Hematopoietic multipotent progenitor cell treated with erythropoietin and hydrocortisone succinate and interleukin-3 and kit ligand, for 8 days (in vitro differentiated cells): ENCODE measurements around the gene IL6R.
"Not testable (repeated sequence)": the region's sequence is repeated elsewhere in the genome, so short reads cannot be mapped to it uniquely, and the experiment has no call there.

Source experiments
- DNase-seq: peaks from one replicate; pipeline ENCODE4 v3.0.0-alpha.2; 2015

The IL6R gene

GRCh38 chr1:154407198-154408091 is 2.3 kb downstream of the IL6R start:
- no peak for DNase-seq

DNA sequence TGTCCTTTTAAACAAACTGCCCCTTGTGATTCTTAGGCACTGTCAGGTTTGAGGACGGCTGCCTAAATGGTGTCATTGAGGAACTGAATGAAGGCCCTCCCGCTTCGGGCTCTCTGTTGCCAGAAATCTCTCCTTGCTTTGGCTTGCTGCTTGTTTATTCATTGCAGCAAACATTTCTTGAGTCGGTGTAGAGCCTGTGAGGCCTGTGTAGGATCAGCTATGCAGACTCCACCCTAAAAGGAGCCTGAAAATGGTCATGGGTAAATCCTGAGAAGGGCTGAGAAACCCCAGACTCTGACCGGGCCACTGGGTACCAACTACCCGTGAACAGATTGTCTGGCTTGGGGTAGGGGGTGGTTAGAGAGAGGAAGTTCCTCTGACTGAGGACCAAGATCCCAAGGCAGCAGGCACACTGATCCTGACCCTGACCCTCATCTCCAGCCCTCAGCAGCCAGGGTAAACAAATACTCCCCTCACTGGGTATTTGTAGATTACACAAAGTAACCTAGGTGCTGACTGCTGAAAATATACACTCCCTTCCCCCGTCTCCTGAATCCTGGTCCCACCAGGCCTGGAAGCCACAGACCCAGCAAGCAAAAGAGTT is 3.1 kb downstream of the IL6R start:
- DNase-seq, result no peak

- DNase-seq, result no peak
Measured at GRCh38 chr1:154410185-154410827, 5.2 kb downstream of the IL6R start.

DNA sequence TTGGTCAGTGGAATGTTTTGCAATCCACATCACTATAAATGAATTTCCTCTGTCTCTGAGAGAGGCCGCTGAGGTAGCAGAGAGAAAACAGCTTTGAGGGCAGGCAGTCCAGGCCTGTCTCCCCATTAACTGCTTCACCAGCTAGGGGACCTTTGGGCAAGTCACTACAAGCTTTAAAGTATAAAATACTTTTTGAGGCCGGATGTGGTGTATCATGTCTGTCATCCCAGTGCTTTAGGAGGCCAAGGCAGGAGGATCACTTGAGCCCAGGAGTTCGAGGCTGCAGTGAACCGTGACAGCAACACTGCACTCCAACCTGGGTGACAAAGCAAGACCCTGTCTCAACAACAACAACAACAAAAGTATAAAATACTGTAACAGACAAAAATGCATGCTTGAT is 6.4 kb downstream of the IL6R start:
- no peak for DNase-seq

- no peak for DNase-seq
Measured at GRCh38 chr1:154413177-154413783, 8.1 kb downstream of the IL6R start.

GRCh38 chr1:154414606-154415005 is 9.5 kb downstream of the IL6R start:
- no peak for DNase-seq

- DNase-seq, result no peak
Measured at GRCh38 chr1:154416471-154417337, 11.6 kb downstream of the IL6R start.

- DNase-seq, result no peak
Measured at GRCh38 chr1:154417338-154417608, 12.1 kb downstream of the IL6R start.

DNA sequence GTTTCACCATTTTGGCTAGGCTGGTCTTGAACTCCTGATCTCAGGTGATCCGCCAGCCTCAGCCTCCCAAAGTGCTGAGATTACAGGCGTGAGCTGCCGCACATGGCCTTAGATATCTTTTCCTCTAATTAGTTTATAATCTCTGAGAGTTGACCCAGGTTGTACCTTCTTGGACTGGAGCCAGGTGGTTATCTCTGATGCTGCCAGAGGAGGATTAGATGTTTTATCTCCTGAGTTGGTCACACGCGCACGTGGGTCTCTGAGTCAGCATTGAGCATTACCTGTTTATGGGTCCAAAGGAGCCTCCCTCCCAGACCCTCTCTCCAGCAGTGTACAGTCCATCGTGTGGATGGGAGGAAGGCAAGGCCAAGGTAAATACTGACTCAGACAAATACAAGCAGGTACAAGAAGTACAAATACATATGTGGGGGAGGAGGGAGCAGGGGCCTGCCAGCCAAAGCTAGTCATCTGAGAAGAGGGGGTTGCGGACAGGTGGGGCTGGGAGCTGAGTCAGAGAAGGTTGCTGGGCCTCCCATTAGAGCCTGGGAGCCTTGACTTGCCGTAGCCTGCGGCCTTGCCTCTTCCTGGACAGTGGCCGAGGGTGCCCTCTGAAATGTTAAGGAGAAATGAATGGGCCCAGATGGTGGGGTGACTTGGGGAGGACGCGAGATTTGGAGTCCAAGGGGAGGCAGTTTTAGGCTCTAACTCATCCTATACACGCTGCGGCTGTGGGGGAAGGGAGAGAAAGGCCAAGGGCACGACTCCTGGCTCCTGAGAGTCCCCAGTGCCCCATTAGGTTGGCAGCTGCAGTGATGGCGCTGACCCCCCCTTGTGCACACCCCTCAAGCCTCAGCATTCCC is 13.1 kb downstream of the IL6R start:
- no peak for DNase-seq

GRCh38 chr1:154418923-154419619 is 13.9 kb downstream of the IL6R start:
- no peak for DNase-seq

DNA sequence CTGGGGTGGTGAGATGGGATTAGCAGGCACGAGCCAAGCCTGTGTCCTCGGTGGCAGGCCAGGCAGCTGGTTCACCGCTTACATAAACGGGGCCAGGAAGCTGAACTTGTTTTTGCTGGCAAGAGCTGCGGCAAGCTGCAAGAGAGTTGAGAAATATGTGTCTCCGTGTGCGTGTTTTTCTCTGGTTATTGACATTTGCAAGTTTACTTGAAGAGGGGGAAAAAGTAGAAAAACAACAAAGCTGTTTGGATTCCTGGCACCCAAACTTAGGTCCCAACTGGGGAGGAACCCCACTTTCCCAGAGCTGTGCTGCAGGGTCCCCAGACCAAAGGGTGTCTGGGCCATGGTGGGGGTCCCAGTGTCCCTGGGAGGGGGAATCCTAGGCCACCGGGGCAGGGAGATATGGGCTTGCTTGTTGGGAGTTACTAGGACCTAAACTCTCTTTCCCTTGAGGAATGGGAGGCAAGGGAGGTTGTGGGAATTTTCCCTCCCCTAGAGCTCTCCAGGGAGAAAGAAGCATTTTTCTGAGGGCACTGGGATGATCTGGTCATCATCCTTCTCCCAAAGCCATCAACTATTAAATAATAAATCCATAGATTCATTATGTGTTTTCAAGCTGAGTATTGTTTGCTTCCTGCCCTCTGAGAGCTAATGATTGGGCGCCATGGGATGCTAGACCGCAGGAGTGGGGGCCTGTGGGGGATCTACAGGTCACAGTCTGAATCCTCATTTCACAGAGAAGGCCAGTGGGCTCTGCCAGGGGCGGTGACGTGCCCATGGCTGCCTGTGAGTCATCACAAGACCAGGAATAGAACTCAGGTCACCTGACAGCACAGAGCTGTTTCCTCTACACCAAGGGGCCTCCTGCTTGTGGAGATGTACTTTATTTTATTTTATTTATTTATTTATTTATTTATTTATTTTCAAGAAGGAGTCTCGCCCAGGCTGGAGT is 14.8 kb downstream of the IL6R start:
- DNase-seq, result no peak

DNA sequence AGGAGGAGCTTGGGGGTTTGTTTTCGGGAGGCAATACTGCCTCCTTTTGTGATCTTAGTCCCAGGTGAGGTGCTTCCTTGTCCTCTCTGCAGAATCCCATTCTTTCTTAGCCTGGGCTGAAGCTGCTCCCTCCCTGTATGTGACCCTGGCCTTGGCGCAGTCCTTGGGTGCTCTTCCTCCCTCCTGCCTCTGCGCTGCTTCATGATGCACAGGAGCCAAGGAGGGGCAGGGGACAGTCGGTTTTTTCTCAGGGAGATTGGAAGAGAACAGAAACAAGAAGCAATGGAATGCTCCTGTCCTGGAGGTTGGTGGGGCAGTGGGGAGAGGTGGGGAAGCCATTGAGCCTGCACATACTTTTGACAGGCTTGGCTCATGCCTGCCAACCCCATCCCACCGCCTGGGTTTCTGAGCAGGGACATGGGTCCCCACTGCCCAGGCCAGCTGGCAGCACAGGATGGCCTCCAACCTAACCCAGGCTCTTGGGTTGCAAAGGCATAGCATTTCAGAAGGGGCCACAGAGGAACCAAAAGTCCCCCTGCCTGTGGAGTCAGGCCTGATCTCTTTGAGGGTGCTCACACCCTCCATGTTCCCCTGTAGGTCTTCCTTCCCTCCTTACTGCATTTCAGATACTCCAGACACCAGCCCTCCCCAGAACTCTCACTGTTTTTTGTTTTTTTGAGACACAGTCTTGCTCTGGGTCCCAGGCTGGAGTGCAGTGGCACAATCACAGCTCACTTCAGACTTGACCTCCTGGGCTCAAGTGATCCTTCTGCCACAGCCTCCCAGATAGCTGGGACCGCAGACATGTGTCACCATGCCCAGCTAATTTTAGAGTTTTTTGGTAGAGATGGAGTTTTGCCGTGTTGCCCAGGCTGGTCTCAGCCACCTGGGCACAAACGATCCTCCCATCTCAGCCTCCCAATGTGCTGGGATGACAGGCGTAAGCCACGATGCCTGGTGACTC is 16.1 kb downstream of the IL6R start:
- DNase-seq, result no peak

DNA sequence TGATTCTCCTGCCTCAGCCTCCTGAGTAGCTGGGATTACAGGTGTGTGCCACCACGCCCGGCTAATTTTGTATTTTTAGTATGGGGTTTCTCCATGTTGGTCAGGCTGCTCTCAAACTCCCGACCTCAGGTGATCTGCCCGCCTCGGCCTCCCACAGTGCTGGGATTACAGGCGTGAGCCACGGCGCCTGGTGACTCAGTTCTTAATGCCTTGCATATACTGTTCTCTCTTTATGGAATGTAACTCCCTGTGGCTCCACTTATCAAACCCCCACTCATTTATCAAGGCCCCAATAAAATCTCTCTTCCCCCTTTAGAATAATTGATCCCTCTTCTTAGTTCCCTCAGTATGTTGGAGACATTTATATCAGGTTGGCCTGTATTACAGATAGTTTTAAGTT is 16.9 kb downstream of the IL6R start:
- DNase-seq, result not testable (repeated sequence)

DNA sequence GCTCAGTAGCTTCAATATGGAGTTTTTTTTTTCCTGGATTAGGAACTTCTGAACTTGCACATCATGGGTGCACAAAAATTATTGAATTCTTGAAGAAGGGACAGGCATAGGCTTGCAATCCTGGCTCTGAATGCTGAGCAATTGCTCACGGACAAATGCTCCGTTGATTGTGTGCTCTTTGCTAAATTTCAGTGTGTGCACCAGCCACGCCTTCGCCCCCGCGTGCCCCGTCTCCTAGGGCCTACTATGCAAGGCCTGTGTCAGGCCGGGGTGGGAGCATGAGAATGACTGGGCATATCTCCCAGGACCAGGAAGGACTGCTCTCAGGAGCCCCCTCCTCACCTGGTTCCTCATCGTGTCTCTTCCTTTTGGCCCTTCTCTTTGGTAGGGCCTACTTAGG is 17.4 kb downstream of the IL6R start:
- no peak for DNase-seq

- DNase-seq, result no peak
Measured at GRCh38 chr1:154423304-154423987, 18.3 kb downstream of the IL6R start.

- DNase-seq, result no peak
Measured at GRCh38 chr1:154423988-154424326, 18.8 kb downstream of the IL6R start.

- no peak for DNase-seq
Measured at GRCh38 chr1:154425172-154425571, 20.0 kb downstream of the IL6R start.
